GM19239 (cell line): ENCODE data around the gene TBL1XR1.
"Not testable (repeated sequence)": the region's sequence is repeated elsewhere in the genome, so short reads cannot be mapped to it uniquely, and the experiment has no call there.

Experiments
- DNase-seq: peaks from one replicate; pipeline ENCODE4 v3.0.0; 2011; ENCODE audit warnings: low spot score; ENCODE audit not compliant: insufficient read length
- FAIRE-seq: peaks from 2 replicates; lab custom pipeline; 2011; peaks lifted over from hg19 to GRCh38; lab: Jason Lieb, UNC

TBL1XR1 gene

DNA sequence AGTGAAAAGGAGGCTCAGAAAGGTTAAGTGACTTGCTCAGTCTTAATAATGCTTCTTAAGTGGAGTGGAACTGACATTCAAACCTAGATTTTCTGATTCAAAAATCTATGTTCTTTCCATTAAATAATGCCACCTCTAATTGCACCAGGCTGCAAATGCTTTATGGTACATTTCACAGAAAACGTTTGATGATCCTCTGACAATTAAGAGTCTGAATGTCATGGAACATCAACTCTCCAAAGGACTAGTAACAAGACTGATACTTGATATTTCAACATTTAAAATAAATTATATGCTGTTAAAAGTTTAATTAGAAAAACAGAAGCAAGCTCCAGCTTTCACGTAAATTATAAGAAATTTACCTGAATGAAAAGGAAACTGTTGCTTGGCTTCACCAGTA lies 151.5 kb downstream of the TBL1XR1 start:
- FAIRE-seq (no peak), DNase-seq (no peak)

DNA sequence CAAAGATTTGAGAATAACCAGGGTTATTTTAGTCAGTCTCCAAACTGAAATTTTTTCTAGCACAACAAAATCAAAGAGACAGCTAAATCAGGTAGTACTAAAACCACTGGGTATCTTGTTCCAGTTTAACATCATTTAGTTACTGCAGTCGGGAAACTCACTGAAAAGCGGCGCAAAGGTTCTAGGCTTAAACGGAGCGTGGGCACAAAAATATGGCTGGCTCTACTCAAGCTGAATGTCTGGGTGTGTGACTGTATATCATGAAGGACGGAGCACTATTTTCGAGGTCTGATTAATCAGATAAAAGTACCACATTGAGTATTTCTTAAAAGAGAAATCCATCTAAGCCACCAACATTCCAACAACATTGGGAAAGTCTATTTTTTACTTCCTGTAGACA lies 152.1 kb downstream of the TBL1XR1 start:
- DNase-seq (no peak), FAIRE-seq (peak; percentile 18)

DNA sequence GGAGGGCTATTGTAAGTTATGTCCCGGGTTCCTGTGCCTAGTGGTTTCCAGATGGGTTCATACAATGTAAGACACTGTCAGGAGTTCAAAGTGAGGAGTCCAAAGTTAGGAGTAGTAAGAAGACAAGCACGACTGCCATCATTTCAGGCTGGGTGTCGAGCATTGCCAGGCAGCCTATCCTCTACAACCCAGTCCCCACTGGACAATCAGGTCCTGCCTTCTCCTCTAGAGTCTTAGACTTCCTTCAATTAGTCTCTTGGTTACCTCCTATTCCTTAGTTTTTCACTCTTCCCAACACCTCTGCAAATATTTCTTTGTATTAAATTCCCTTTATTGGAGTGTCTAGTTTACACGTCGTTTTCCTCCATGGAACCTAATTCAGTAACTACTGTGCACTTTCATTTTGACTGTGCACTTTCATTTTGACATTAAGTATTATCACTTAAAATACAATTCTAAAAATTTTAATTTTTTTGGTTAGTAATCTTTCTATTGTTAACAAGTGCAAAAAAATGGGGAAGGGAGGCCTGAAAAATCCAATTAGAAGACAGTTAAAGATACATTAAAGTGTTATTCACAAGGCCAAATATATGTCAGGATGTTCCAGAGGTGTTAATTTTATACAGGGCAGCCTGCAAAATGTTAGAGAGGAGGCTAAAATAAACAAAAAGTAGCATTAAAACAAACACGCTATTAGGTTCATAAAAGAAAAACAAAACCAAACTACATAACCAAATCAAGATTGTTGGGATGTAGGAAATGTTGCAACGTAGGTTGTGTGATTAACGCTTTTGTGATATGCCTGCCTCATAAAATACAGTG lies 155.3 kb downstream of the TBL1XR1 start:
- FAIRE-seq: no peak
- no peak for DNase-seq

GRCh38 chr3:177041021-177041729 lies 156.1 kb downstream of the TBL1XR1 start:
- peak; percentile 74 for FAIRE-seq
- DNase-seq: no peak

DNA sequence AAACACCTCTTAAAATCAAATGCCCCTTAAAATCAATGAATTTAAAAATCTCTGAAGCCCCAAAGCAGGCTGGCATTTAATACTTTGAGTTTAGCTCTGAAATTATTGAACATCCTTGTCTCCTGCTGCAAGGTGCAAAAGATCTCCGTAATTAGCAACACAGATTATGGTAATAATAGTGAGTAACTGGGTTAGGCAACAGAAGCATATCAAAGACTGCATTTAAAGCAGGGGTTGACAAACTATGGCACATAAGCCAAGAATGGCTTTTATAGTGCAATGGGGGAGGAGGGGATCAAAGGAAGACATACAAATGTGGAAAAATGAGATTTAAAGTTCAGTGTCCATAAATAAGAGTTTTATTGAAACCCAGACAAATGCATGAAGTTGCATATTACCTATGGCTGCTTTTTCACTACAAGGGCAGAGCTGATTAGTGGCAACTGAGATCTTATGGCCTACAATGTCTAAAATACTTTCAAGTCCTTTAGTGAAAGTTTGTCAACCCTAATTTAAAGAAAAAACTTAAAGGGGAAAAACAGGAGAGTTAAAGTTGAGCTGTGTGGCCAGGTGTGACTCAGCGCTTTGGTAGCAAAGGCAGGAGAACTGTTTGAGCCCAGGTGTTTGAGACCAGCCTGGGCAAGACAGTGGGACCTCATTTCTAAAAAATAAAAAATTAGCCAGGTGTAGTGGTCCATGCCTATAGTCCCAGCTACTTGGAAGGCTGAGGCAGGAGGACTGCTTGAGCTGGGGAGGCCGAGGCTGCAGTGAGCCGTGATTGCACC lies 157.6 kb downstream of the TBL1XR1 start:
- no peak for DNase-seq
- FAIRE-seq: peak; percentile 44

- FAIRE-seq: no peak
- DNase-seq: no peak
These were observed 160.0 kb downstream of the TBL1XR1 start for GRCh38 chr3:177037241-177037640.

DNA sequence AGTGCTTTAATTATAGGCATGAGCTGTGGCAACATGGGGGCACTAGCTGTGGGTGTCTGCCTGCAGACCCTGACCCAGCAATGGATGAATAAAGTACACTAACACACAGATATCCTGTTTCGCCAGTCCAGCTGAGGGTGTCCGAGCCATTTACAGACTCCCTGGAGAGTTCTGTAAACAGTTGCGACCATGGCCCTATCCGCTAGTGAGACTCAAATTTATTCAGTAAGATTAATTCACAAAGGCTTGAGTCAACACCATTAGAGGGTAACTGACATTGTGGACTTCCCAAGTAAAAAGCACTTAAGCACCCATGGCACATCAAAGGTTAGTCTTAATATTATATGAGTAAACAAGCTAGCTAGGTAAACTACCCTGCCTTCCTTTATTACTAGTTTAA lies 161.6 kb downstream of the TBL1XR1 start:
- no peak for FAIRE-seq
- no peak for DNase-seq

- DNase-seq (no peak), FAIRE-seq (no peak)
These were observed 162.3 kb downstream of the TBL1XR1 start for GRCh38 chr3:177034832-177035475.

GRCh38 chr3:177026505-177027277 lies 170.6 kb downstream of the TBL1XR1 start:
- no peak for DNase-seq
- no peak for FAIRE-seq

GRCh38 chr3:177015881-177016280 lies 181.4 kb downstream of the TBL1XR1 start:
- FAIRE-seq: no peak
- no peak for DNase-seq

DNA sequence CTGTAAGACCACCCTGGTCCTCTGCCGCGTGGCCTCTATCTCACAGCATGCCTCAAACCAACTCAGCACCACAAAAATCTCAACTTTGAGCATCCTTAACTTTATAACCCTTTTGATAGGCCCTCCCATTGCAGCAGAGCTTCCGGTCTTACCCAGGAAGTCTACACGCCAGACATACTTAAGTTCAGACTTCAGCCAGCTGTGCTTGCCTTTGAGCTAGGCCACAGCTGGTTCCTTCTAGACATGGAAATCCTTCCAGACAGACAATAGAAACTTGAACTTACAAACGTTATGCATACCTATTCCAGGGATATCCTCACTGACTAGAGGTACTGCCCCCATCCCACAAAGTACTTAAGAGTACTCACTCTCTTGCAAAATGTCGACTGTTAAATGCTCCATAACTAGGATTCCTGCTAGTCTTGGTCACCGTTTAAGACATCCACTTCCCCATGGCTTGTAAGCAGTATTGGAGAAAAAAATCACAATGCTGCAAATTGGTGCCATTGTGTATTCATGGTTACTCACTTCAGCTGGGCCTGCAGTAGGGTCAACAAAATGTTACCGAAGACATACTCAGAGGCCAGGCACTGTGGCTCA lies 183.5 kb downstream of the TBL1XR1 start:
- DNase-seq (no peak), FAIRE-seq (no peak)

- no peak for DNase-seq
These were observed 191.4 kb downstream of the TBL1XR1 start for GRCh38 chr3:177005718-177006405.

GRCh38 chr3:177000159-177000558 lies 197.1 kb downstream of the TBL1XR1 start:
- not testable (repeated sequence) for FAIRE-seq

More at GRCh38 chr3:177005718-177006405, 191.4 kb downstream of the TBL1XR1 start:
- FAIRE-seq: no peak

GRCh38 chr3:176995946-176996345 lies 201.3 kb downstream of the TBL1XR1 start:
- DNase-seq (no peak), FAIRE-seq (no peak)

More at GRCh38 chr3:177000159-177000558, 197.1 kb downstream of the TBL1XR1 start:
- not testable (repeated sequence) for DNase-seq

- FAIRE-seq: no peak
- DNase-seq: no peak
These were observed 202.1 kb downstream of the TBL1XR1 start for GRCh38 chr3:176994891-176995781.

DNA sequence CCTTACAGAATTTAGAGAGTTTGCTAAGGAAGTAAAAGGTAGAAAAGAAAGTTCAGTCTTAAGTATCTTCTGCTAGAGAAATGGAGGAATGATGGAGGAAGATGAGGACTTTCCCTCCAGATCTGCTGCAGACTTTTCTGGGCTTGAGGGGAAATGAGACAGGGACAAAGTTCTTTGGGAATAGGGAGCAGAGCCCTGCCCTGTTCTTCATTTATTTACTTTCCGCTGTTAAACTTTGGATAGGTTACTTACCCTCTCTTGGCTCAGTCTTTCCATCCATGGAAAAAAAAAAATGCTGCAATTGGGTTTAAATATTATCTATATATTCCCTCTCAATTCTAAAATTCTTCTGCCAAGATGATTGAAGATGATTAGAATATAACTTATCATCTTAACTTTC lies 202.9 kb downstream of the TBL1XR1 start:
- FAIRE-seq: no peak

GRCh38 chr3:176992978-176993377 lies 204.3 kb downstream of the TBL1XR1 start:
- FAIRE-seq (no peak), DNase-seq (no peak)

More for the DNA sequence above, 202.9 kb downstream of the TBL1XR1 start:
- no peak for DNase-seq
